Left lung (tissue), 10 donors: Measurements from ENCODE around the gene ZC3H12C. TPM values are rescaled to one million over a fixed set of nuclear protein-coding genes. Genes with fewer than 3 reads are reported as not detected.
"Not testable (repeated sequence)": the region's sequence is repeated elsewhere in the genome, so short reads cannot be mapped to it uniquely, and the experiment has no call there.

ENCODE experiments used
- ATAC-seq: fragments of 200-7000 bp; cut with Tn5 transposase; one replicate; pipeline ENCODE4 v1.9.1; 2020; ENCODE audit warnings: moderate library complexity
- DNase-seq, 4 donors: peaks; one replicate each; pipeline ENCODE4 v3.0.0-alpha.2; 2013 to 2020
- H3K27ac ChIP-seq, 2 donors: fragments of 200-600 bp; sonication (generic) in 1 of 2; one replicate each; pipeline versions ENCODE4 v1.5.0 to v1.8.0; 2020 to 2021
- H3K27me3 ChIP-seq, 2 donors: fragments of 200-600 bp; sonication (generic) in 1 of 2; one replicate each; pipeline versions ENCODE4 v1.5.0 to v1.8.0; 2020 to 2021
- H3K36me3 ChIP-seq, 2 donors: fragments of 200-600 bp; sonication (generic) in 1 of 2; one replicate each; pipeline versions ENCODE4 v1.5.0 to v1.8.0; 2020 to 2021
- H3K4me1 ChIP-seq, 2 donors: fragments of 200-600 bp; one replicate each; pipeline ENCODE4 v1.8.0; 2021
- H3K4me3 ChIP-seq, 2 donors: fragments of 200-600 bp; sonication (generic) in 1 of 2; one replicate each; pipeline versions ENCODE4 v1.5.0 to v1.8.0; 2020 to 2021; ENCODE audit warnings: mild to moderate bottlenecking in 1 of 2
- H3K9me3 ChIP-seq, 2 donors: fragments of 200-600 bp; sonication (generic) in 1 of 2; one replicate each; pipeline versions ENCODE4 v1.5.0 to v1.8.0; 2020 to 2021
- CTCF ChIP-seq, 2 donors: fragments of 200-600 bp; sonication (generic) in 1 of 2; IDR thresholded peaks; one replicate each; pipeline versions ENCODE4 v1.5.0 to v1.8.0; 2021; ENCODE audit warnings: antibody characterized with exemption in 2 of 2
- intact Hi-C, 2 donors: fragments of 100-400 bp; cut with DNase I; formaldehyde crosslinking; loops; one replicate each; pipeline versions ENCODE4 v1.11.2 to v1.14.2; 2022
- polyA plus RNA-seq, 6 donors: library from polyadenylated mRNA; unstranded; fragments of 120-200 nt; gene quantifications; one replicate each; pipeline ENCODE4 v1.2.1, GENCODE V29; 2013; ENCODE audit not compliant: insufficient read length in 6 of 6
- total RNA-seq, 2 donors: library from RNA; stranded (reverse); fragmentation: NEBNext Ultra II Directional; extraction: Animal tissue kit (Norgen Biotek cat#: 25700); gene quantifications; one replicate each; pipeline ENCODE4 v1.2.1, GENCODE V29; 2021
- donor health status: DM: no; HTN: yes; CAD: no.
- donor health status: DM: no; HTN: no; CAD: no.

The ZC3H12C gene
- total and polyA plus RNA-seq, 8 donors = 7.4 to 16.2 (median 9.2) TPM

GRCh38 chr11:110185599-110185998 lies 92.4 kb downstream of the ZC3H12C start:
- DNase-seq = no peak
- no peak for ATAC-seq

GRCh38 chr11:110186456-110186855 lies 93.3 kb downstream of the ZC3H12C start:
- H3K4me1 ChIP-seq = no peaks in the 10 kb centered on the region
- no peak overlapping the region for H3K4me3 ChIP-seq
- no peak for DNase-seq
- no peak for TF ChIP-seq CTCF (IDR thresholded peaks at IDR 0.05)
- ATAC-seq = no peak
- H3K27ac ChIP-seq = no peak overlapping the region
- no peaks in the 10 kb centered on the region for H3K27me3 ChIP-seq
- intact Hi-C loops = no loop called here
- H3K9me3 ChIP-seq = no peaks in the 10 kb centered on the region
- no peaks in the 10 kb centered on the region for H3K36me3 ChIP-seq

More at GRCh38 chr11:110185599-110185998, 92.4 kb downstream of the ZC3H12C start:
- no peak for TF ChIP-seq CTCF (IDR thresholded peaks at IDR 0.05)
- Histone ChIP-seq H3K27ac (no peak overlapping the region), H3K27me3 (no peaks in the 10 kb centered on the region), H3K36me3 (no peaks in the 10 kb centered on the region), H3K9me3 (no peaks in the 10 kb centered on the region), H3K4me3 (no peak overlapping the region), H3K4me1 (no peaks in the 10 kb centered on the region)
- intact Hi-C loops = no loop called here

GRCh38 chr11:110186867-110187266 lies 93.7 kb downstream of the ZC3H12C start:
- no peak for TF ChIP-seq CTCF (IDR thresholded peaks at IDR 0.05)
- H3K27me3 ChIP-seq = no peaks in the 10 kb centered on the region
- ATAC-seq (no peak), DNase-seq (no peak)
- H3K36me3 ChIP-seq = no peaks in the 10 kb centered on the region
- H3K4me3 ChIP-seq = no peak overlapping the region
- H3K9me3 ChIP-seq = no peaks in the 10 kb centered on the region
- intact Hi-C loops = no loop called here
- no peaks in the 10 kb centered on the region for H3K4me1 ChIP-seq
- H3K27ac ChIP-seq = no peak overlapping the region

GRCh38 chr11:110187731-110188130 lies 94.5 kb downstream of the ZC3H12C start:
- Histone ChIP-seq H3K4me1 (no peaks in the 10 kb centered on the region), H3K4me3 (no peak overlapping the region), H3K27ac (no peak overlapping the region), H3K9me3 (no peaks in the 10 kb centered on the region), H3K36me3 (no peaks in the 10 kb centered on the region), H3K27me3 (no peaks in the 10 kb centered on the region)
- intact Hi-C loops = no loop called here
- no peak for TF ChIP-seq CTCF (IDR thresholded peaks at IDR 0.05)
- no peak for DNase-seq
- ATAC-seq = no peak

- intact Hi-C loops = no loop called here
- no peak for TF ChIP-seq CTCF (IDR thresholded peaks at IDR 0.05)
- Histone ChIP-seq H3K4me1 (peaks cover 0 to 9% of the 10 kb centered on the region in 2 donors), H3K9me3 (no peaks in the 10 kb centered on the region), H3K36me3 (no peaks in the 10 kb centered on the region), H3K27me3 (no peaks in the 10 kb centered on the region), H3K27ac (no peak overlapping the region), H3K4me3 (no peak overlapping the region)
- ATAC-seq = no peak
- no peak for DNase-seq
Measured at GRCh38 chr11:110190885-110191284, 97.7 kb downstream of the ZC3H12C start.

- H3K36me3 ChIP-seq, H3K9me3 ChIP-seq, intact Hi-C loops, DNase-seq, H3K4me1 ChIP-seq, H3K27ac ChIP-seq, H3K4me3 ChIP-seq, H3K27me3 ChIP-seq, ATAC-seq: not testable (repeated sequence)
Measured at GRCh38 chr11:110192604-110193282, 99.6 kb downstream of the ZC3H12C start.

GRCh38 chr11:110194211-110194766 lies 101.1 kb downstream of the ZC3H12C start:
- H3K4me3 ChIP-seq, H3K36me3 ChIP-seq, H3K9me3 ChIP-seq, H3K27me3 ChIP-seq, intact Hi-C loops: not testable (repeated sequence)
- Histone ChIP-seq H3K27ac (peak overlapping the region in 1 of 2 donors; percentile 37), H3K4me1 (peaks cover 0 to 10% of the 10 kb centered on the region in 2 donors)
- peak in 2 of 4 donors; percentile 45 to 50 for DNase-seq
- peak; percentile 67 for ATAC-seq
